Fibroblast of the conjunctiva (primary cell): ENCODE measurements around the gene DISP3.

Experiments
- DNase-seq: peaks from one replicate; pipeline ENCODE4 v3.0.0-alpha.2; 2010; ENCODE audit warnings: low read depth

The DISP3 gene

DNA sequence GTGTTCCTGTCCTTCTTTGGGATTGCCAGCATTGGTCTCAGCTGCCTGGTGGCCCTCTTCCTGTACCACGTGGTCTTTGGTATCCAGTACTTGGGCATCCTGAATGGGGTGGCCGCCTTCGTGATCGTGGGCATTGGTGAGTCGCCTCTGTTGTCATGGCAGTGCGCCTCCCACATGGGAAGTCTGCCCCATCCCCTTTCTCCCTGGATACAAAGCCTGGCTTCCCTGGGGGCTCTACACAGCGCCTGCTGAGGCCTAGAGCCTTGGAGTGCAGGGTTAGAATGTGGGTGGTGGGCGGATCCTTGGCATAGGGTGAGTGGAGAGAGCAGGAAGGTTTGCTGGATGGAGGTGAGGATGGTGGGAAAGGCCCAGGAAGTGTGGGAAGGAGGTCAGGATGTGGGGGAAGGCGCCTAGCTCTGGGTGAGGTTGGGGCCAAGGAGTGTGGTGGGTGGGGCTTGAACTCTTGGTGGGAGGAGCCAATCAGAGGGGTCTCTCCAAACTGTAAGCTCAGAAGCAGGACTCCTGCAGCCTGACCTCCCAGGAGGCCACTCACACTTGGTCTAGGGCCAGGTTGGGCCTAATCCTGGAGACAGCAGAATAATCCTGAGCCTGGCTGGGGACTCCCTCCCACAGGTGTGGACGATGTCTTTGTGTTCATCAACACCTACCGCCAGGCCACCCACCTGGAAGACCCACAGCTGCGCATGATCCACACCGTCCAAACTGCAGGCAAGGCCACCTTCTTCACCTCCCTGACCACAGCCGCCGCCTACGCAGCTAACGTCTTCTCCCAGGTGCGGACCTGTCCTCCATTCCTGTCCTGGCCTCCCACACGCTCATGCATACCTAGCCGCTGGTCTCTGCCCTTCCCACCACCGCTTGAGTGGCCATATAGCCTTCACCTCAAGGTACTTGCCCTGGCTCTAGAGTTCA is 36.7 kb downstream of the DISP3 start:
- no peak for DNase-seq

DNA sequence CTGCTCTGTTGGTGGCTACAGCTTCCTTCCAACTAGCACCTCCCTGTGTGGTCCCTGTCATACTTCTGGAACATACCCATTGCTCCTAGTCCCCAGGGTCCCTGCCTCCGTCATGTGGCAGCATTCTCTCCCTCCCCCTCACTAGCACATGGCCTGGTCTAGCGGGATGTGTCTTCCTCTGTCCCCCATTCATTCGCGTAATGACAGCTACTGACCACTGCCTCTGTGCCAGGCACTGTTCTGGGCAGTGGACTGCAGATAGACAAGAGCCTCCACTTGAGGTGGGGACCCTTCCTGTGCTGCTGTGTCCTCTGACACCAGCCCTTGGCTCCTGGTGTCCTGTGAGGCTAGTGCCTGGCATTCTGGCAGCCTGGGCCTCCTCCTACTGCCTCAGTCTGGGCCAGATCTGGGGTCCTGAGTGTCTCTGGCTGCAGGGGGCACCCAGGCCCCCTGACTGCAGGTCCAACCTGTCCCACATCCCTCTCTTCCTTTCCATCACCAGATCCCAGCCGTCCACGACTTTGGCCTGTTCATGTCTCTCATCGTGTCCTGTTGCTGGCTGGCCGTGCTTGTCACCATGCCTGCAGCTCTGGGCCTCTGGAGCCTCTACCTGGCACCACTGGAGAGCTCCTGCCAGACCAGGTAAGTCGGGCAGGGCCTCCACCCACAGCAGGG is 38.1 kb downstream of the DISP3 start:
- DNase-seq = no peak

DNA sequence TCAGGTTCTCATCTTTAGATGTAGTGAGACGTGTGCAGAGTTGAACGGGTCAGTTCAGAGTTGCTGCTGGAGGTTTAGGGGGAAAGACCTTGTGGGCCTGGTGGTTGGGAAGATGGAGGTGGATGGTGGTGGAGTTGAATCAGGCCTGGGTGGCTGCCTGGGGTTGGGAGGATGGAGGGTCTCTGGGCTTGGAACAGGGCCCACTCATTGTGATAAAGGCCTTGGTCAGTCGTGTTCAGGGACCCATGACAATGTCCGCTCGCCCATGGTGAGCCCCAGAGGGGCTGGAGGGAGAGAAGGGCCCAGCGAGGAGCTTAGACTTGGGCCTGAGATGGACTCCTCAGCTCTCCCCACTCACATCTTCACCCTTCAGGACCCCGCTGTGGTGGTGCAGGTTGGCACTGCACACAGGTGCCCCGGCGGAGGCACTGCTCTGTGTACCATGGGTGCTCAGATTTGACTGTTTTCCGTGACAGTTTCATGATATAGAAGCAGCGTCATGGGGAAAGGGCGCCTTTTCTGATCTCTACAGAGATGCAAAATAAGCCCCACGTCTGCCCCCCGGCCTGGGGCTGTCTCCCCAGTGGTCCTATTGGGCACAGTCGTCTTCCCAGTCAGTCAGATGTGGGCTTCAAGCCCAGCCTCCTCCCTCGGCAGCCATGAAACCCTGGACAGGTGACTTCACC is 39.2 kb downstream of the DISP3 start:
- DNase-seq = no peak

DNA sequence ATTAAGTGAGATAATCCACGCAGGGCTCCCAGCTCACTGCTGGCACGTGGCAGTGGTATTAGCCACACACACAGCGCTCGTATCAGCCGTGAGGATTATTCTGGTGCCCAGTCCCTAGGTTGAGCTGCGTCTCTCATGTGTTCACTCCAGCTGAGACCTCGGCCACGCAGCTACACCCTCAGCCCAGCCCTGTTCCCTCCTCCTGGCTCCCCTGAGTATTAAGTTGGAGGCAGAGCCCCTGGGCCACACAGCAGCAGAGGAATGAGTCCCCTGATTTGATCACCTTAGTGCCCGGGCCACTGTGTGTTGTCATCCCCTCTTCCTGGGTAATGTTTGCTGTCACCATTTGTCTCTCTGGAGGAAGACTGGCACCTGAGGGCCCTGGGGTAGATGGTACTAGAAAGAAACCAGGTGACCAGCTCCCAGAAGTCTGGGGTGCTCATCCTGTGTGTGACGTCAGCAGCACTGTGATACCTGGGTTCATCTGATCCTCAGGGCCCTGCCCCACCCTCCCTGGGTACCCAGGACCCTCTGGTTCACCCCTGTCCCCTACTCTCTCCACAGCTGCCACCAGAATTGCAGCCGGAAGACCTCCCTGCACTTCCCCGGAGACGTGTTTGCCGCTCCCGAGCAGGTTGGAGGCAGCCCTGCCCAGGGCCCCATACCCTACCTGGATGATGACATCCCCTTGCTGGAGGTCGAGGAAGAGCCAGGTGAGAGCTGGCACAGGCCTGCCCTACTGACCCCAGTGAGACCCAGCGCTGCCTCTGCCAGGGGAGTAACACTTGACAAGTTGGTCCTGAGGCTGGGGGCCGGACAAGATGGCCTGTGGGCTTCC is 40.1 kb downstream of the DISP3 start:
- DNase-seq = no peak

DNA sequence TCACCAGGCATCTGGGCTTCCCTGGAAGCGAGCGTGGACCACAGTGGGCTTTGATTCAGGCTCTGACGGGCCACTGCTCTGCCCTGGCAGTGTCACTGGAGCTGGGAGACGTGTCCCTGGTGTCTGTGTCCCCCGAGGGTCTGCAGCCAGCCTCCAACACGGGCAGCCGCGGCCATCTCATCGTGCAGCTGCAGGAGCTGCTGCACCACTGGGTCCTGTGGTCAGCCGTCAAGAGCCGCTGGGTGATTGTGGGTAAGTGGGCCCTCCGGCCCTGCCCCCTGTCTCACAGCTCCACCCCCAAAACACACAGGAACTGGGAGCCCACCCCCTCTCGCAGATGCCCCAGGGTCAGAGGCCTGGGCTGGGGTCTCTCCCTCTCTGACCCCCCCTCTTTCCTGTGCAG is 40.7 kb downstream of the DISP3 start:
- DNase-seq = no peak

DNA sequence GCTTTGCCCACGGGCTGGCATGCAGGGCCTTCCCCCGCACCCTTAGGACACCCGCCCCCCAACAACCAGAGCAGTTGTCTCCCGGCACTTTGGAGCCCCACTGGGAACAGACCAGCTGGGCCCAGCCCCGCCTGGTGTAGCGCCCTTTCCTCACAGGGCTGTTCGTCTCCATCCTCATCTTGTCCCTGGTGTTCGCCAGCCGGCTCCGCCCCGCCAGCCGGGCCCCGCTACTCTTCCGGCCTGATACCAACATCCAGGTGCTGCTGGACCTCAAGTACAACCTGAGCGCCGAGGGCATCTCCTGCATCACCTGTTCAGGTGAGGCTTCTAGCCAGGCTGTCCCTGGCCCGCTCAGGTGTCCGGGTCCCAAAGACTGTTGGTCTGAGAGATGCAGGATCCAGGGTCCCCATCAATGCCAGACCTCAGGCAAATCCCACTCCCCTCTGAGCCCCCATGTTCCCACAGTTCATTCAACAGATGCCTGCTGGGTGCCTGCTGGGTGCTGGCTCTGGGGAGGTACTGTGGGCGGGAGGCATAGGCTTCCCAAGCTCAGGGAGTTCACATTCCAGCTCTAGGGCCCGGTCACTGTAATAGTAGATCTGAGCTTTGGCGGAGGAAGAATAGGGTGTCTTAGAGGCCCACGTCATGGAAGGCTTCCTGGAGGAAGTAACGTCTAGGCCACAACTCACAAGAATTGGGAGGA is 41.7 kb downstream of the DISP3 start:
- DNase-seq = no peak

DNA sequence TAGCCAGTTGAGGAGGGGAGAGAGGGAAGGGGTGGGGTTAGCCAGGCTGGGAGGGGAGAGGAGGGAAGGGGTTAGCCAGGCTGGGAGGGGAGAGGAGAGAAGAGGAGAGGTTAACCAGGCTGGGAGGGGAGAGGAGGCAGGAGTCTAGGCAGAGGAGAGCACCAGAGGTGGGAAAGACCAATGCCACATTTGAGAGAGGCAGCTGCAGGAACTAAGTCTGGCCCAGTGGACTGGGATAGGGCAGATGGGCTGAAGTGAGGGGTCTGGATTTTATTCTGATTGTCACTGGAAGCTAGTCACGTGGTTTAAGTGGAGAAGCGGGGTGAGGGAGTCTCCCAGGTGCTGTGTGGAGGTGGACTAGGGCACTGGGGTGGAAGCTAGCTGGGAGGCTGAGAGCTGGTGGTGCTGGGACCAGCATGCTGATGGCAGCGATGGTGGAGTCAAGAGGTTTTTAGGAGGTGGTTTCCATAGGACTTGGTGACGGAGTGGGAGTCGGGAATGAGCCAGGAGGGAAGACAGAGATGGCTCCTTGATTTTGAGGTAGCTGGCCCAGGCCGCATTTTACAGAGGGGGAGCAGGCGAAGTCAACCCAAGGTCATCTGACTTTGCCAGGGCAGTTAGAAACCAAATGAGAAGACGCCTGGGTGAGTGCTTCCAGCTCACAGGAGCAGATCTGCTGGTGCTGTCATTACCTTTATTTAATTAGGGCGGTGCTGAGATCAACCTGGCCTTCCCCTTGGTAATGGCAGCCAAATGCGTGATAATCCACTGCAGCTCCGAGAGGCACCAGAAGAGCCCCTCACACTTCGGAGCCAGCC is 42.8 kb downstream of the DISP3 start:
- no peak for DNase-seq

DNA sequence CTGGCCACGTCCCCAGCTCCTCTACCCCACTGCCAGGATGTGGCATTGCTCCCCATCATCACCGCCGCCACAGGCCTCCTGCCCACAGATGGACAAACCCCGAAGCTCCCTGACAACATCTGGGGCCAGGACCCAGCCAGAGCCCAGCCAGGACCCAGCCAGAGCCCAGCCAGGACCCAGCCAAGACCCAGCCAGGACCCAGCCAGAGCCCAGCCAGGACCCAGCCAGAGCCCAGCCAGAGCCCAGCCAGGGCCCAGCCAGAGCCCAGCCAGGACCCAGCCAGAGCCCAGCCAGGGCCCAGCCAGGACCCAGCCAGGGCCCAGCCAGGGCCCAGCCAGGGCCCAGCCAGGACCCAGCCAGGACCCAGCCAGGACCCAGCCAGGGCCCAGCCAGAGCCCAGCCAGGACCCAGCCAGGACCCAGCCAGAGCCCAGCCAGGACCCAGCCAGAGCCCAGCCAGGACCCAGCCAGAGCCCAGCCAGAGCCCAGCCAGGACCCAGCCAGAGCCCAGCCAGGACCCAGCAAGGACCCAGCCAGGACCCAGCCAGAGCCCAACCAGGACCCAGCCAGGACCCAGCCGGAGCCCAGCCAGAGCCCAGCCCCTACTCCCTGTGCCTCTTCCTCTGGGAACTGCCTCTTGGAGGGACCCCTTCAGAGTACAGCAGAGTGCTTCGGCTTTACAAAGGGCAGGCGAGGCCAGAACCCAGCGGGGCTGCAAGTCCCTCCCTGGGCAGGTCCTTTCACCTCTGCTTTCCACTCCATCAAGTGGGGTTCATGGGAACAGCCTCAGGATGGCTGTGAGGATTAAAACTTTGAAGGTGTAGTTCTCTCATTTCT is 43.7 kb downstream of the DISP3 start:
- no peak for DNase-seq

DNA sequence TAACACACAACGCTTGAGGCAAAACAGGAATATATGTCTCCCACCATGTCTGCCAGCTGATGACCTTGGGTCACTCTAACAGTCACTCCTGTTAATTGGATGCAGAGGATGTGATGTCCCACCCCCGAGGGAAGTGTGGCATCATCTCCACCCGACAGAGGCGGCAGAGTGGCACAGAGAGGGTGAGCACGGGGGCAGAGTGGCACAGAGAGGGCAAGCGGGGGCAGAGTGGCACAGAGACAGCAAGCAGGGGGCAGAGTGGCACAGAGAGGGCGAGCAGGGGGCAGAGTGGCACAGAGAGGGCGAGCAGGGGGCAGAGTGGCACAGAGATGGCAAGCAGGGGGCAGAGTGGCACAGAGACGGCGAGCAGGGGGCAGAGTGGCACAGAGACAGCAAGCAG is 44.3 kb downstream of the DISP3 start:
- DNase-seq = no peak

DNA sequence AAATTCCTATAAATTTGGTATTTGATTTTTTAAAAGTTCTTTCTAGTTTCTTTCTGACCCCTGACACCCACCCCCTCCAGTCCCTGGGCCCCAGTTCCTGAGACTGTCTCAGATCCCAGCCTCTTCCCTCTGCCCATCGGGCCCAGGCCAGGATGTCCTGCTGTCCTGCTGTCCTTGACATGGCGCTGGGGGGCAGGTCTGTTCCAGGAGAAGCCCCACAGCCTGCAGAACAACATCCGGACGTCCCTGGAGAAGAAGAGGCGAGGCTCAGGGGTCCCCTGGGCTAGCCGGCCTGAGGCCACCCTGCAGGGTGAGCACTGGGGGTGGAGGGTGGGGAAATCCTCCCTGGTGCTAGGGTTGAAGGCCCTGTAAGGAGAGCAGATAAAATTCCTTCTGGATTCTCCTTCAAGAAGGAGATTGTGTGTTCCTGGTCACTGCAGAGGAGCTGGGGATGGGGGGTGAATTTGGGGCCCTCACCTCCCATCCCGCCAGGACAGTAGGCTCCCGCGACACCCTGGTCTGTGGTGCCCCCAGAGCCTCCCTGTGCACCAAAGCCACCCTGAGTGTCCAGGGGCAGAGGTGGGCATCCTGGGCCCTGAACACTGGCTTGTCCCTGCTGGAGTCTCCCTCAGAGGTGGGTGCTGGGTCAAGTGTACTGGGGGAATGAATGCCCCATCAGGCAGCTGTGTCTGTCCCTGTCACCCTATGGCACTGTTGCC is 45.0 kb downstream of the DISP3 start:
- DNase-seq = no peak

DNA sequence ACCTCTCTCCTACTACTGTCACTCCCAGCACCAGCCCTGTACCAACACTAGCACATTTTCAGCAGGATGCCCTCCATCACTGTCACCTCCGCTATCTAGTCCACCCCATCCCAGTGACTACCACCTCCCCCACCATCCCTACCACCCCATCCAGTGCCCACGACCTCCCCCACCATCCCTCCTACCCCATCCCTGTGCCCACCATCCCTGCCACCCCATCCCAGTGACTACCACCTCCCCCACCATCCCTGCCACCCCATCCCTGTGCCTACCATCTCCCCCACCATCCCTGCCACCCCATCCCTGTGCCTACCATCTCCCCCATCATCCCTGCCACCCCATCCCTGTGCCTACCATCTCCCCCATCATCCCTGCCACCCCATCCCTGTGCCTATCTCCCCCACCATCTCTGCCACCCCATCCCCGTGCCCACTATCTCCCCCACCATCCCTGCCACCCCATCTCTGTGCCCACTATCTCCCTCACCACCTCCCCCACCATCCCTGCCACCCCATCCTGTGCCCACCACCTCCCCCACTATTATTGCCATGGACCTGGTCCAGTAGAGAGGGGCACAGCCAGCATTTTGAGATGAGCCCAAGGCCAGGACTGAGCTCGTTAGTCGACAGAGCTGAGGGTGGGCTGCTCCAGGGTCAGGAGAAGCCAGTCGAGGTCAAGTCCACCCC is 45.7 kb downstream of the DISP3 start:
- no peak for DNase-seq

DNA sequence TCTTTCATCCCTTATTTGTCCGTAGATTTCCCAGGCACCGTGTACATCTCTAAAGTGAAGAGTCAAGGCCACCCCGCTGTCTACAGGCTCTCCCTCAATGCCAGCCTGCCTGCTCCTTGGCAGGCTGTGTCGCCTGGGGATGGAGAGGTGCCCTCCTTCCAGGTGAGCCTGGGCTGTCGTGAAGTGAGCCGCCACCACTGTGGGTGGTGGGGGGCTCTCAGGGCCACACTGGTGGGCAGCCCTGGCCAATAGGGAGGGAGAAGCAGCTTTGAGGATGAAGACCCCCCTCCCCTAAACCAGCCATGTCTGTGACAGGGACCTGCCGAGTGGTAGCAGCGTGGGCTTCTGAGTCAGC is 46.2 kb downstream of the DISP3 start:
- DNase-seq = no peak

DNA sequence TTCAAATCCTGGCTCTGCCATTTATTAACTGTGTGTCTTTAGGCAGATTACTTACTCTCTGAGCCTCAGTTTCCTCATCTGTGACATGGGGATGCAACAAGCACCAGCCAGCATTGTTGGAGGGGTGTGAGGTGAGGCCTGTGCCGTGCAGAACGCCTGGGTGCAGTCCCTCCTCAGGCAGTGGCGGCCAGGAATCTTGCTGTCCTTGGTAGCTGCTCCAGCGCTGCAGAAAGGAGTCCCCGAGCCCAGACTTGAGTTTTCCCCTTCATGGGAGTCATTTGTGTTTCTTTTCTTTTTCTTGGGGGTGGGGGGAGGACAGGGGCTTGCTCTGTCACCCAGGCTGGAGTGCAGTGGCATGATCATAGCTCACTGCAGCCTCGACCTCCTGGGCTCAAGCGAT is 46.6 kb downstream of the DISP3 start:
- DNase-seq = no peak

DNA sequence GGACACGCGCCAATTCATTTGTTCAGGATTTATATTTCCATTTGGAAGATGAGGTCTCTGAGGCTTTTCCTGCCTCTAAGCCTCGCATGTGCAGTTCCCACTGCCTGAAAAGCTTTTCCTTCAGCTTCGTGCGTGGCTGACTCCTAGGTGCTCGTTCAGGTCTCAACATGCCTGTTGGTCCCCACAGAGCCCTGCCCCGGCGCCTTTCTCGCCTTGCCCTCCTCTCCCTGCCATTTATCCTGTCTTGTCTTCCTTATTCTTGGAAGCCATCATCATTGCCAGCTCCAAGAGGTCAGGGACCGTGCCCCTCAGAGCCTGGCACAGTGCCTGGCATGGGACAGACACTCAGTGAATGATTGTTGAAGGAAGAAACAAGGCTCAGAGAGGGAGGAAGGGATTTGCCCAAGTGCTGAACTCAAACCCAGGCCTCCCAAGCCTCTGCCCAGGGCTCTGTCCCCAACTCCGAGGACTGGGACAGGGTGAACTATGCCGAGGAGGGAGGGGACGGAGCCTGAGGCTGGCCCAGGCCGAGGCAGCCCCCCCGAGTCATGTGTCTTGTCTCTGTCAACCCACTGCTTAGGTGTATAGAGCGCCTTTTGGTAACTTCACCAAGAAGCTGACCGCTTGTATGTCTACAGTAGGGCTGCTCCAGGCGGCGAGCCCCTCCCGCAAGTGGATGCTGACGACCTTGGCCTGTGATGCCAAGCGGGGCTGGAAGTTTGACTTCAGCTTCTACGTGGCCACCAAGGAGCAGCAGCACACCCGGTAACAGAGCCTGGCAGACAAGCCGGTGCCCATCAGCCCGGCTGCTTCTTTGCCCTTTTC is 47.3 kb downstream of the DISP3 start:
- no peak for DNase-seq

DNA sequence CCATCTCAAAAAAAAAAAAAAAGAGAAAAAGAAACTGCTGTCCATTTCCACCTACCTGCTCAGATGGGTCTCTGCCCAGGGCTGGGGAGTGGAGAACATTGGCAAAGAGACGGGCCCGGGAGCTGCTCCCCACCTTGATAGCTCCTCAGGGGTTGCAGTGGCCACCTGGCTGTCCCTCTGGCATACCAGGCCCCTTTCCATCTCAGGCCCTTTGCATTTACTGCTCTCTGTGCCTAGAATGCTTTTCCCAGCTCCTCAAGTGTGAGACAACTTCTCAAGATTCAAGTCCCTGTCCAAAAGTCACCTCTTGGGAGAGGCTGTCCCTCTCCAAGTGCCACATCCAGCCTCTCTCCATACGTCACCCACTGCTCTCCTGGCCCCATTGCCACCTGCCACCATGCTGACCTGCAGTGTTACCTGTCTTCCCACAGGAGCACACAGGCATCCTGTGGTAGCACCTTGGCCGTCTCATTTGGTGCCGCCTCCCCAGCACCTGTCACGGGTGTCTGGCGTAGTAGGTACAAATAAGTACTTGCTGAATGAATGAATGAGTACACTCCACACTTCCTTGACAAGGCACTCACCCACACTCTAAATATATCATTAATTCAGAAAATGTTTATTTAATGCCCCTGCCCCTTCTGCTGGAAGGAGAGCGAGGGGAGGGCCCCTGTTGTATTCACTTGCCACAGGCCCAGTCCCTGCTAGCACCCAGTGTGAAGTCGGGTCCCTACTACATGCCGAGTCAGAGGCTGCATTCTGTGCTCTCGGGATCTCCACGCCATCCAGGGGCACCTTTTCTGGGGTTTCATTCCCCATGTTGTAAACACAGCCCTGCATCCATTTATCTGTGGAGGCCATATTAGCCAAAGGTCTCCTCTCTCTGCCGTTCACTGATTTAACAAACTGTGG is 48.8 kb downstream of the DISP3 start:
- DNase-seq = no peak

DNA sequence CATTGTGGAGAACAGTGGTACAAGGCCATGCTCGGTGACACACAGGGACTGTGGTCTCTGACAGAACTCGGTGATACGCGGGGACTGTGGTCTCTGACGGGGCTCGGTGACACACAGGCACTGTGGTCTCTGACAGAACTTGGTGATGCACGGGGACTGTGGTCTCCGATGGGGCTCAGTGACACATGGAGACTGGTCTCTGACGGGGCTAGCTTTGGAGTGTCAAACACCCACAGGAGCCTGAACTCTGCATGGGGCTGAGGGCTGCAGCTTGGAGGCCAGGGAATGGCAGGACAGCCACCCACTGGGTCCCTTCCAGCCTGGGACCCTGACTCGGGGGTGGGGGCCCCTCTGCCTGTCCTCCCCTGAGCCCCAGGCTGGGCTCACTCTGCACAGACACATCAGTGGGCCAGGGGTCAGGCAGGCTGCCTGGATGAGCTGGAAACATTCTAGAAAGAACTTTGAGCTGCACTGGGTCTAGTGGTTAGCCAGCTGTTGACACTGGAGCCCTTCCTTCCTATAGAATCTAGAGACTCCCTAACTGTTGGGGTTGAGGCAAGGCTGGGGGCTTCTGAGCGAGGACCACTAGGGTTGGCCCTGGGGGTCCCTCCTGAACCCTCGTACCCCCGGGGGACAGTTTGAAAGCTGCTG is 49.8 kb downstream of the DISP3 start:
- no peak for DNase-seq
